ENCODE measurements around the gene MDP1. TPM values are rescaled to one million over a fixed set of nuclear protein-coding genes. Genes with fewer than 3 reads are reported as not detected.

The MDP1 gene
- total RNA-seq, 1 experiment from 2014 or later = 8.9 TPM

- Histone ChIP-seq H3K9me3 (ENCODE audit: control insufficient read depth, insufficient read depth, low read depth, low read length) (no peaks in the 10 kb centered on the region), H3K4me3 (ENCODE audit: low read depth in 2 of 2, low read length in 2 of 2) (no peak overlapping the region), H3K36me3 (ENCODE audit: control insufficient read depth, insufficient read depth, low read length) (no peaks in the 10 kb centered on the region), H3K4me1 (ENCODE audit: control insufficient read depth, insufficient read depth, low read length) (no peaks in the 10 kb centered on the region), H3K27ac (ENCODE audit: low read length) (no peak overlapping the region), H3K27me3 (ENCODE audit: control insufficient read depth, insufficient read depth, low read length) (no peaks in the 10 kb centered on the region)
- ChIA-PET POLR2A (no interaction called here), CTCF (interaction anchor here (0.5 kb wide), 1 partner anchor 280 kb away, joined by 3 read pairs; no protein-coding TSS in a partner anchor)
- TF ChIP-seq, protein P1, sequence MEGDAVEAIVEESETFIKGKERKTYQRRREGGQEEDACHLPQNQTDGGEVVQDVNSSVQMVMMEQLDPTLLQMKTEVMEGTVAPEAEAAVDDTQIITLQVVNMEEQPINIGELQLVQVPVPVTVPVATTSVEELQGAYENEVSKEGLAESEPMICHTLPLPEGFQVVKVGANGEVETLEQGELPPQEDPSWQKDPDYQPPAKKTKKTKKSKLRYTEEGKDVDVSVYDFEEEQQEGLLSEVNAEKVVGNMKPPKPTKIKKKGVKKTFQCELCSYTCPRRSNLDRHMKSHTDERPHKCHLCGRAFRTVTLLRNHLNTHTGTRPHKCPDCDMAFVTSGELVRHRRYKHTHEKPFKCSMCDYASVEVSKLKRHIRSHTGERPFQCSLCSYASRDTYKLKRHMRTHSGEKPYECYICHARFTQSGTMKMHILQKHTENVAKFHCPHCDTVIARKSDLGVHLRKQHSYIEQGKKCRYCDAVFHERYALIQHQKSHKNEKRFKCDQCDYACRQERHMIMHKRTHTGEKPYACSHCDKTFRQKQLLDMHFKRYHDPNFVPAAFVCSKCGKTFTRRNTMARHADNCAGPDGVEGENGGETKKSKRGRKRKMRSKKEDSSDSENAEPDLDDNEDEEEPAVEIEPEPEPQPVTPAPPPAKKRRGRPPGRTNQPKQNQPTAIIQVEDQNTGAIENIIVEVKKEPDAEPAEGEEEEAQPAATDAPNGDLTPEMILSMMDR (IDR thresholded peaks at IDR 0.05) = no peak
- TF ChIP-seq, protein P2, sequence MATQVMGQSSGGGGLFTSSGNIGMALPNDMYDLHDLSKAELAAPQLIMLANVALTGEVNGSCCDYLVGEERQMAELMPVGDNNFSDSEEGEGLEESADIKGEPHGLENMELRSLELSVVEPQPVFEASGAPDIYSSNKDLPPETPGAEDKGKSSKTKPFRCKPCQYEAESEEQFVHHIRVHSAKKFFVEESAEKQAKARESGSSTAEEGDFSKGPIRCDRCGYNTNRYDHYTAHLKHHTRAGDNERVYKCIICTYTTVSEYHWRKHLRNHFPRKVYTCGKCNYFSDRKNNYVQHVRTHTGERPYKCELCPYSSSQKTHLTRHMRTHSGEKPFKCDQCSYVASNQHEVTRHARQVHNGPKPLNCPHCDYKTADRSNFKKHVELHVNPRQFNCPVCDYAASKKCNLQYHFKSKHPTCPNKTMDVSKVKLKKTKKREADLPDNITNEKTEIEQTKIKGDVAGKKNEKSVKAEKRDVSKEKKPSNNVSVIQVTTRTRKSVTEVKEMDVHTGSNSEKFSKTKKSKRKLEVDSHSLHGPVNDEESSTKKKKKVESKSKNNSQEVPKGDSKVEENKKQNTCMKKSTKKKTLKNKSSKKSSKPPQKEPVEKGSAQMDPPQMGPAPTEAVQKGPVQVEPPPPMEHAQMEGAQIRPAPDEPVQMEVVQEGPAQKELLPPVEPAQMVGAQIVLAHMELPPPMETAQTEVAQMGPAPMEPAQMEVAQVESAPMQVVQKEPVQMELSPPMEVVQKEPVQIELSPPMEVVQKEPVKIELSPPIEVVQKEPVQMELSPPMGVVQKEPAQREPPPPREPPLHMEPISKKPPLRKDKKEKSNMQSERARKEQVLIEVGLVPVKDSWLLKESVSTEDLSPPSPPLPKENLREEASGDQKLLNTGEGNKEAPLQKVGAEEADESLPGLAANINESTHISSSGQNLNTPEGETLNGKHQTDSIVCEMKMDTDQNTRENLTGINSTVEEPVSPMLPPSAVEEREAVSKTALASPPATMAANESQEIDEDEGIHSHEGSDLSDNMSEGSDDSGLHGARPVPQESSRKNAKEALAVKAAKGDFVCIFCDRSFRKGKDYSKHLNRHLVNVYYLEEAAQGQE (IDR thresholded peaks at IDR 0.05; ENCODE audit: insufficient read depth in 1 of 2, low read depth in 2 of 2, low read length in 1 of 2) = no peak
- no peak for TF ChIP-seq SIN3A (IDR thresholded peaks at IDR 0.05; ENCODE audit: borderline replicate concordance, insufficient read depth, low read depth, low read length)
- TF ChIP-seq POLR2AphosphoS5 (IDR thresholded peaks at IDR 0.05; ENCODE audit: low read depth, low read length) = no peak
- no peak for TF ChIP-seq TCF7L2 (IDR thresholded peaks at IDR 0.05; ENCODE audit: low read depth, low read length)
- intact Hi-C loops (cut with micrococcal nuclease; ENCODE audit: unreplicated experiment) (no loop called here), in situ Hi-C loops (cut with HindIII; ENCODE audit: low pct_unique_long_range_greater_than_20kb, low sequenced_read_pairs) (no loop called here)
- no peak for DNase-seq (ENCODE audit: low read depth, low spot score)
- no peak for ATAC-seq
- BruUV-seq (replicated peaks) = no TSS peak
These were observed 46.1 kb upstream of the MDP1 start for GRCh38 chr14:24261969-24262327.

DNA sequence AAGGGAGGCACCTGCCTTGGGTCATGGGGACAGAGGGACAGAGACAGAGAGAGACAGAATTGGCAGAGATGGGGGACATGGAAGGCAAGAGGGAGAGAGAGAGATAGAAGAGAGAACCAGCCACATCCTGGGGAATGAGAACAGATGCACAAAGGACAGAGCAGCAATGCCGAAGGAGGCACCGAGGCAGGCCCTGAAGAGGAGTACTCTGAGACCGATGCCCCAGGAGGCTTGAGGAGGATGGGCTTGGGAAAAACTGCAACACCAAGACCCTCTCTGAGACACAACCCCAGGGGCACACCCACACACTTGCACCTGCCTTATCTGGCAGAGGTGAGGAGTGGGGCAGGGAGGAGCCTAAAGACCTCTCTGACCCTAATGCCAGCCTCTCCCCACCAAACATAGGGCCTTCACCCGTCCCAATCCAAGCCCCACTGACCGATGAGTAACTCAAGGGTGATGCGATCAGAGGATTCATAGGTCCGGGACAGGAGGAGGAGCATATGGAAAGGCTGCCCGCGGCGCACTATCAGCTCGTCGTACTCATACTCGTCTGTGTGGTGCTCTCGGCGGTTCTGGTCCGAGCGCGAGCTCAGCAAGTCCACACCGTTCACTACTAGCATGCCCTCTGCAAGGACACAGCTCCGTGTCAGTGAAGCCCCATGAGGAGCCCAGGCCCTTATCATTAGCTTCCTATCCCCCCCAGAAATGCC lies 45.5 kb upstream of the MDP1 start:
- no TSS peak for BruUV-seq (replicated peaks)
- no peak overlapping the region for H3K4me3 ChIP-seq (ENCODE audit: low read depth in 2 of 2, low read length in 2 of 2)
- ATAC-seq (no peak), DNase-seq (ENCODE audit: low read depth, low spot score) (no peak)
- H3K27ac ChIP-seq (ENCODE audit: low read length) = no peak overlapping the region
- H3K36me3 ChIP-seq (ENCODE audit: control insufficient read depth, insufficient read depth, low read length) = no peaks in the 10 kb centered on the region
- H3K4me1 ChIP-seq (ENCODE audit: control insufficient read depth, insufficient read depth, low read length) = no peaks in the 10 kb centered on the region
- in situ Hi-C loops (cut with HindIII; ENCODE audit: low pct_unique_long_range_greater_than_20kb, low sequenced_read_pairs) (no loop called here), intact Hi-C loops (cut with micrococcal nuclease; ENCODE audit: unreplicated experiment) (no loop called here)
- no peak for TF ChIP-seq TCF7L2 (IDR thresholded peaks at IDR 0.05; ENCODE audit: low read depth, low read length)
- TF ChIP-seq, protein P1 (IDR thresholded peaks at IDR 0.05) = no peak
- no peak for TF ChIP-seq POLR2AphosphoS5 (IDR thresholded peaks at IDR 0.05; ENCODE audit: low read depth, low read length)
- TF ChIP-seq, protein P2 (IDR thresholded peaks at IDR 0.05; ENCODE audit: insufficient read depth in 1 of 2, low read depth in 2 of 2, low read length in 1 of 2) = no peak
- no peak for TF ChIP-seq SIN3A (IDR thresholded peaks at IDR 0.05; ENCODE audit: borderline replicate concordance, insufficient read depth, low read depth, low read length)
- no peaks in the 10 kb centered on the region for H3K9me3 ChIP-seq (ENCODE audit: control insufficient read depth, insufficient read depth, low read depth, low read length)
- POLR2A ChIA-PET = no interaction called here
- CTCF ChIA-PET = interaction anchor here (0.5 kb wide), 1 partner anchor 279 kb away, joined by 3 read pairs; no protein-coding TSS in a partner anchor
- H3K27me3 ChIP-seq (ENCODE audit: control insufficient read depth, insufficient read depth, low read length) = no peaks in the 10 kb centered on the region

Data from Panc1 (cell line).